ENCODE data around the gene TLR3. TPM values are rescaled to one million over a fixed set of nuclear protein-coding genes. Genes with fewer than 3 reads are reported as not detected.
"Not testable (repeated sequence)": the region's sequence is repeated elsewhere in the genome, so short reads cannot be mapped to it uniquely, and the experiment has no call there.

TLR3 gene
- polyA plus RNA-seq, 1 donor from 2014 or later, result not detected

DNA sequence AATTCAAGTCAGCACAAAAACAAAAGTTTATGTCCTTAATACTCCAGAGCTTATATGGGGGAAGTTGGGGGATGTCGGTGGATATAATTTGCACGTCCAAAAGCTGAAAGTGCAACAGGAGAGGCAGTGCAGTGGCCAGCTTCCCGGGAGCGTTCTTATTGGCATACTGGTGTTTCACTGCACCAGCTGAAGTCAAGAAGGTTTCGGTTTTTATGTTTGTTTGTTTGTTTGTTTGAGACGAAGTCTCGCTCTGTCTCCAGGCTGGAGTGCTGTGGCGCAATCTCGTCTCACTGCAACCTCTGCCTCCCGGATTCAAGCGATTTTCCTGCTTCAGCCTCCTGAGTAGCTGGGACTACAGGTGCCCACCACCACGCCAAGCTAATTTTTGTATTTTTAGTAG, 28.6 kb upstream of the TLR3 start:
- no peaks in the 10 kb centered on the region for H3K27me3 ChIP-seq (ENCODE audit: insufficient read depth, low read depth, low read length)
- no peak overlapping the region for H3K9ac ChIP-seq (ENCODE audit: low read length)
- no peaks in the 10 kb centered on the region for H3K36me3 ChIP-seq (ENCODE audit: insufficient read depth, low read length)
- H2AFZ ChIP-seq (ENCODE audit: low read depth, low read length), result no peak overlapping the region
- no peaks in the 10 kb centered on the region for H3K9me3 ChIP-seq (ENCODE audit: low read length)
- H3K4me3 ChIP-seq (ENCODE audit: low read length), result no peak overlapping the region
- no peak overlapping the region for H3K27ac ChIP-seq (ENCODE audit: low read length)
- no peak overlapping the region for H3K4me2 ChIP-seq (ENCODE audit: low read length)
- TF ChIP-seq TAF1 (IDR thresholded peaks at IDR 0.05; ENCODE audit: low read depth) (no peak), EP300 (conservative IDR thresholded peaks at IDR 0.05; ENCODE audit: poor library complexity, severe bottlenecking) (no peak), RAD21 (conservative IDR thresholded peaks at IDR 0.05) (no peak)
- TF ChIP-seq, protein P1, sequence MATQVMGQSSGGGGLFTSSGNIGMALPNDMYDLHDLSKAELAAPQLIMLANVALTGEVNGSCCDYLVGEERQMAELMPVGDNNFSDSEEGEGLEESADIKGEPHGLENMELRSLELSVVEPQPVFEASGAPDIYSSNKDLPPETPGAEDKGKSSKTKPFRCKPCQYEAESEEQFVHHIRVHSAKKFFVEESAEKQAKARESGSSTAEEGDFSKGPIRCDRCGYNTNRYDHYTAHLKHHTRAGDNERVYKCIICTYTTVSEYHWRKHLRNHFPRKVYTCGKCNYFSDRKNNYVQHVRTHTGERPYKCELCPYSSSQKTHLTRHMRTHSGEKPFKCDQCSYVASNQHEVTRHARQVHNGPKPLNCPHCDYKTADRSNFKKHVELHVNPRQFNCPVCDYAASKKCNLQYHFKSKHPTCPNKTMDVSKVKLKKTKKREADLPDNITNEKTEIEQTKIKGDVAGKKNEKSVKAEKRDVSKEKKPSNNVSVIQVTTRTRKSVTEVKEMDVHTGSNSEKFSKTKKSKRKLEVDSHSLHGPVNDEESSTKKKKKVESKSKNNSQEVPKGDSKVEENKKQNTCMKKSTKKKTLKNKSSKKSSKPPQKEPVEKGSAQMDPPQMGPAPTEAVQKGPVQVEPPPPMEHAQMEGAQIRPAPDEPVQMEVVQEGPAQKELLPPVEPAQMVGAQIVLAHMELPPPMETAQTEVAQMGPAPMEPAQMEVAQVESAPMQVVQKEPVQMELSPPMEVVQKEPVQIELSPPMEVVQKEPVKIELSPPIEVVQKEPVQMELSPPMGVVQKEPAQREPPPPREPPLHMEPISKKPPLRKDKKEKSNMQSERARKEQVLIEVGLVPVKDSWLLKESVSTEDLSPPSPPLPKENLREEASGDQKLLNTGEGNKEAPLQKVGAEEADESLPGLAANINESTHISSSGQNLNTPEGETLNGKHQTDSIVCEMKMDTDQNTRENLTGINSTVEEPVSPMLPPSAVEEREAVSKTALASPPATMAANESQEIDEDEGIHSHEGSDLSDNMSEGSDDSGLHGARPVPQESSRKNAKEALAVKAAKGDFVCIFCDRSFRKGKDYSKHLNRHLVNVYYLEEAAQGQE (IDR thresholded peaks at IDR 0.05; ENCODE audit: borderline replicate concordance), result no peak
- H4K20me1 ChIP-seq (ENCODE audit: insufficient read depth), result no peaks in the 10 kb centered on the region
- H3K79me2 ChIP-seq (replicated peaks; ENCODE audit: insufficient read depth, low read length), result no peaks in the 10 kb centered on the region
- no peaks in the 10 kb centered on the region for H3K9me2 ChIP-seq (ENCODE audit: insufficient read depth, low read length)
- no peaks in the 10 kb centered on the region for H3F3A ChIP-seq (ENCODE audit: insufficient read depth, low read length, poor library complexity, severe bottlenecking)

DNA sequence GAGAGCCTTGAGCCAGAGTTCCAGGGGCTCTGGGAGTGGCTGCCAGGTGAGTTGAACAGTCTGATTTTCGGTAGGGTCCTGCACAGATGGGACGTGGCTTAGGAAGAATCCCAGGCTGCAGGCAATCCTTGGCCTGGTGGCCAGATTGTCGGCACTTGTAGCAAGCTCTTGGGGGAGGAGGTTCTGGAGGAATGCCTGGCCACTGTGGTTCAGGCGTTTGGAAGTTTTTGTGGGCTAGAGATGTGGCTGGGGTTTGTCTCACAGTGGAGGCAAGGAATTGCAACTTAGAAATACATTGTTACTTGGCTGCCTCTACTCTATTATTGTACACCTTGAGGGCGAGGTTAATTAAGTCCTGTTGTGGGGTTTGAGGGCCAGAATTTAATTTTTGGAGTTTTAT, 21.5 kb upstream of the TLR3 start:
- not testable (repeated sequence) for H4K20me1 ChIP-seq (ENCODE audit: insufficient read depth); H3K27me3 ChIP-seq (ENCODE audit: insufficient read depth, low read depth, low read length); H3F3A ChIP-seq (ENCODE audit: insufficient read depth, low read length, poor library complexity, severe bottlenecking); H2AFZ ChIP-seq (ENCODE audit: low read depth, low read length); H3K36me3 ChIP-seq (ENCODE audit: insufficient read depth, low read length); H3K9me3 ChIP-seq (ENCODE audit: low read length); H3K79me2 ChIP-seq (replicated peaks; ENCODE audit: insufficient read depth, low read length); H3K9me2 ChIP-seq (ENCODE audit: insufficient read depth, low read length); H3K9ac ChIP-seq (ENCODE audit: low read length); H3K4me2 ChIP-seq (ENCODE audit: low read length); H3K27ac ChIP-seq (ENCODE audit: low read length); H3K4me3 ChIP-seq (ENCODE audit: low read length)

DNA sequence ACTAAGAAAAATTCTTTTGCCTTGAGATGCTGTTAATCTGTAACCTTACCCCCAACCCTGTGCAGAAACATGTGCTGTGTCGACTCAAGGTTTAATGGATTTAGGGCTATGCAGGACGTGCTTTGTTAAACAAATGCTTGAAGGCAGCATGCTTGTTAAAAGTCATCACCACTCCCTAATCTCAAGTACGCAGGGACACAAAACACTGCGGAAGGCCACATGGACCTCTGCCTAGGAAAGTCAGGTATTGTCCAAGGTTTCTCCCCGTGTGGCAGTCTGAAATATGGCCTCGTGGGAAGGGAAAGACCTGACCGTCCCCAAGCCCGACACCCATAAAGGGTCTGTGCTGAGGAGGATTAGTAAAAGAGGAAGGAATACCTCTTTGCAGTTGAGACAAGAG, 18.8 kb upstream of the TLR3 start:
- H3K9me3 ChIP-seq (ENCODE audit: low read length); H3K4me3 ChIP-seq (ENCODE audit: low read length); H3K9me2 ChIP-seq (ENCODE audit: insufficient read depth, low read length); H3K4me2 ChIP-seq (ENCODE audit: low read length); H3K9ac ChIP-seq (ENCODE audit: low read length); H3F3A ChIP-seq (ENCODE audit: insufficient read depth, low read length, poor library complexity, severe bottlenecking); H2AFZ ChIP-seq (ENCODE audit: low read depth, low read length); H3K27me3 ChIP-seq (ENCODE audit: insufficient read depth, low read depth, low read length); H3K27ac ChIP-seq (ENCODE audit: low read length); H4K20me1 ChIP-seq (ENCODE audit: insufficient read depth); H3K36me3 ChIP-seq (ENCODE audit: insufficient read depth, low read length); H3K79me2 ChIP-seq (replicated peaks; ENCODE audit: insufficient read depth, low read length): not testable (repeated sequence)

DNA sequence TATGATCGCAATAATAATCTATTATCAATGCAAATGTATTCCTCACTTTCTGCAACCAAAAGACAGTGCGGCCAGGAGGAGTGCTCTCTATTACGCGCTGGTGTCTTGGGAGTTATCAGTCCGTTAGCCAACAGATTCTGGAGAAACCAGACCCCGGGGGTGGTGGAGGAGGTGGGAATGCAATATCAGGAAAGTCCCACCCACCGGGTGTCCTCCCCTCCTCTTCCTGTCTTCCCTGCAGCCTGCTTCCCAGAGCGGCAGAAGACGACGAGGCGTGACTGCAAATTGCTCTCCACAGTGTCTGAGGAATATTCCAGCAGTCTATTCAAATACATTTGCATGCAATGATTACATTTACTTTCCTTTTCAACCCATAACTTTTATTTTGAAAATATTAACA, 17.9 kb upstream of the TLR3 start:
- TF ChIP-seq MXI1 (conservative IDR thresholded peaks at IDR 0.05; ENCODE audit: poor library complexity, severe bottlenecking) (no peak), EP300 (conservative IDR thresholded peaks at IDR 0.05; ENCODE audit: poor library complexity, severe bottlenecking) (no peak), EZH2 (IDR thresholded peaks at IDR 0.05; ENCODE audit: borderline replicate concordance, insufficient read depth, low read length, poor library complexity, severe bottlenecking) (no peak), SMC3 (conservative IDR thresholded peaks at IDR 0.05; ENCODE audit: poor library complexity) (no peak), RAD21 (conservative IDR thresholded peaks at IDR 0.05) (no peak), POLR2AphosphoS5 (IDR thresholded peaks at IDR 0.05) (no peak), TAF1 (IDR thresholded peaks at IDR 0.05; ENCODE audit: low read depth) (no peak)
- TF ChIP-seq, protein P2, sequence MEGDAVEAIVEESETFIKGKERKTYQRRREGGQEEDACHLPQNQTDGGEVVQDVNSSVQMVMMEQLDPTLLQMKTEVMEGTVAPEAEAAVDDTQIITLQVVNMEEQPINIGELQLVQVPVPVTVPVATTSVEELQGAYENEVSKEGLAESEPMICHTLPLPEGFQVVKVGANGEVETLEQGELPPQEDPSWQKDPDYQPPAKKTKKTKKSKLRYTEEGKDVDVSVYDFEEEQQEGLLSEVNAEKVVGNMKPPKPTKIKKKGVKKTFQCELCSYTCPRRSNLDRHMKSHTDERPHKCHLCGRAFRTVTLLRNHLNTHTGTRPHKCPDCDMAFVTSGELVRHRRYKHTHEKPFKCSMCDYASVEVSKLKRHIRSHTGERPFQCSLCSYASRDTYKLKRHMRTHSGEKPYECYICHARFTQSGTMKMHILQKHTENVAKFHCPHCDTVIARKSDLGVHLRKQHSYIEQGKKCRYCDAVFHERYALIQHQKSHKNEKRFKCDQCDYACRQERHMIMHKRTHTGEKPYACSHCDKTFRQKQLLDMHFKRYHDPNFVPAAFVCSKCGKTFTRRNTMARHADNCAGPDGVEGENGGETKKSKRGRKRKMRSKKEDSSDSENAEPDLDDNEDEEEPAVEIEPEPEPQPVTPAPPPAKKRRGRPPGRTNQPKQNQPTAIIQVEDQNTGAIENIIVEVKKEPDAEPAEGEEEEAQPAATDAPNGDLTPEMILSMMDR (IDR thresholded peaks at IDR 0.05; ENCODE audit: poor library complexity, severe bottlenecking), result no peak
- TF ChIP-seq, protein P1 (IDR thresholded peaks at IDR 0.05; ENCODE audit: borderline replicate concordance), result no peak
- H3K36me3 ChIP-seq (ENCODE audit: insufficient read depth, low read length), result no peaks in the 10 kb centered on the region
- no peak overlapping the region for H2AFZ ChIP-seq (ENCODE audit: low read depth, low read length)
- no peak overlapping the region for H3K27ac ChIP-seq (ENCODE audit: low read length)
- H3K27me3 ChIP-seq (ENCODE audit: insufficient read depth, low read depth, low read length), result no peaks in the 10 kb centered on the region
- no peak overlapping the region for H3K9ac ChIP-seq (ENCODE audit: low read length)
- no peaks in the 10 kb centered on the region for H3K9me2 ChIP-seq (ENCODE audit: insufficient read depth, low read length)
- no peak overlapping the region for H3K4me3 ChIP-seq (ENCODE audit: low read length)
- no peaks in the 10 kb centered on the region for H3K79me2 ChIP-seq (replicated peaks; ENCODE audit: insufficient read depth, low read length)
- no peaks in the 10 kb centered on the region for H3K9me3 ChIP-seq (ENCODE audit: low read length)
- H3F3A ChIP-seq (ENCODE audit: insufficient read depth, low read length, poor library complexity, severe bottlenecking), result no peaks in the 10 kb centered on the region
- no peak overlapping the region for H3K4me2 ChIP-seq (ENCODE audit: low read length)
- no peaks in the 10 kb centered on the region for H4K20me1 ChIP-seq (ENCODE audit: insufficient read depth)
